NB4 (cell line): ENCODE results near the gene SYTL3.

Experiments used
- DNase-seq: peaks from one replicate; pipeline ENCODE4 v3.0.0; 2010; ENCODE audit warnings: low read depth
- H3K4me3 ChIP-seq: one replicate; pipeline ENCODE4 v1.5.1; 2011; ENCODE audit warnings: mild to moderate bottlenecking, low read depth, low read length, moderate library complexity
- CTCF ChIP-seq: IDR thresholded peaks from one replicate; pipeline ENCODE4 v1.5.1; 2012; ENCODE audit warnings: low read depth, low read length
- MAX ChIP-seq: IDR thresholded peaks from 2 replicates; pipeline ENCODE4 v1.6.1; 2011; ENCODE audit warnings: low read depth, low read length
- MYC ChIP-seq: IDR thresholded peaks from 2 replicates; pipeline ENCODE4 v1.6.1; 2011; ENCODE audit warnings: low read depth, low read length
- POLR2A ChIP-seq: IDR thresholded peaks from 2 replicates; pipeline ENCODE4 v1.6.1; 2011; ENCODE audit warnings: mild to moderate bottlenecking; ENCODE audit not compliant: insufficient read length; ENCODE audit errors: extremely low read depth

SYTL3 gene

GRCh38 chr6:158677906-158678578 is 28.2 kb downstream of the SYTL3 start:
- TF ChIP-seq MYC (no peak), CTCF (no peak)
- DNase-seq = no peak
- no peak overlapping the region for H3K4me3 ChIP-seq

- no peak overlapping the region for H3K4me3 ChIP-seq
- no peak for DNase-seq
- TF ChIP-seq MYC = no peak
- TF ChIP-seq CTCF = no peak
- TF ChIP-seq POLR2A = no peak
- TF ChIP-seq MAX = no peak
Observed at GRCh38 chr6:158680015-158680414, 30.2 kb downstream of the SYTL3 start.

- DNase-seq = no peak
- no peak overlapping the region for H3K4me3 ChIP-seq
- no peak for TF ChIP-seq CTCF
- TF ChIP-seq POLR2A = no peak
- TF ChIP-seq MAX = no peak
- TF ChIP-seq MYC = no peak
Observed at GRCh38 chr6:158680481-158680880, 30.6 kb downstream of the SYTL3 start.

GRCh38 chr6:158684311-158684710 is 34.5 kb downstream of the SYTL3 start:
- TF ChIP-seq POLR2A (no peak), CTCF (no peak), MAX (no peak), MYC (no peak)
- DNase-seq = no peak
- H3K4me3 ChIP-seq = no peak overlapping the region

GRCh38 chr6:158684745-158685324 is 35.0 kb downstream of the SYTL3 start:
- TF ChIP-seq MYC (no peak), POLR2A (no peak), CTCF (no peak), MAX (no peak)
- no peak for DNase-seq
- no peak overlapping the region for H3K4me3 ChIP-seq

- no peak for TF ChIP-seq POLR2A
- no peak for TF ChIP-seq CTCF
- TF ChIP-seq MYC = no peak
- no peak for TF ChIP-seq MAX
- H3K4me3 ChIP-seq = no peak overlapping the region
- DNase-seq = no peak
Observed at GRCh38 chr6:158686311-158686710, 36.5 kb downstream of the SYTL3 start.
